Activated CD8-positive, alpha-beta memory T cell treated with anti-CD3 and anti-CD28 coated beads, Interleukin-2, amount 50 U/mL, for 24 hours (primary cell): Measurements from ENCODE around the gene LZTS3.
"Not testable (repeated sequence)": the region's sequence is repeated elsewhere in the genome, so short reads cannot be mapped to it uniquely, and the experiment has no call there.

ENCODE experiments used
- DNase-seq: peaks from one replicate; pipeline ENCODE4 v3.0.0-alpha.2; 2020; ENCODE audit errors: extremely low read depth

Gene LZTS3

DNA sequence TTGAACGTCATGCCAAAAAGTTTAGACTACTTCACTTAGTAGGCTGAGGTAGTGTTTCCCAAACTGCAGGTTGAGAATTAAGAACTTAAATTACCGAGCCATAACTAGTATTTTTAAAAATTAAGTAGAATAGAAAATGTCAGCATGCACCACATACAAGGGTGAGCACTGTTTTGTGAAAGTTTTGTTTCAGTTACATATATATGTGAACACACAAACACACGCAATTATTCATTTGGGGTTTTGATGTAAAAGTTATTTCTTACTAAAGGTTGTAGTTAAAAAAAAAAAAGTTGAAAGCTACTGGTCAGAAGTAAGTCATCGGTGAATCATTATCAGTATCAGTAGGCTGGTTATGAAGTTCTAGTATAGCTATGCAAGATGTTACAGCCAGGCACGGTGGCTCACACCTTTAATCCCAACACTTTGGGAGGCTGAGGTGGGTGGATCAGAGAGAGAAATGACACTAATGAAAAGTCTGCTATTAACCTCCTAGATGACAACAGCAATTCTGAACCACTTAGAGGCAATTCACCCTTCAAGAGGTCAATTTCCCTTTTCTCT lies 37.8 kb downstream of the LZTS3 start:
- no peak for DNase-seq

DNA sequence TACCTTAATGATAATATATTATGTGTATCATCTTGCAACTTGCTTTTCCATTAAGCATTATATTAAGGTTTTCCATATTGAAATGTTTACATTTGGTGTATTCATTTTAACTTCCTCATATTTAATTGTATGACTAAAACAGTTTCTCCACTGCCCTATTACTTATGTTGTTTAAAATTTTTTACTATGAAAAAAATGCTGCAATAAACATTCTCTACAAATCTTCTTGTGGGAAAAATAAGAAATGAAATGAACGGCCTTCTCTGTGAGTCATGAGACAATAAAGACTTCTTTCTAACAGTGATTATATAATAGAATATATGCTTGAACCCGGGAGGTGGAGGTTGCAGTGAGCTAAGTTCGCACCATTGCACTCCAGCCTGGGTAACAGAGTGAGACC lies 39.2 kb downstream of the LZTS3 start:
- no peak for DNase-seq

DNA sequence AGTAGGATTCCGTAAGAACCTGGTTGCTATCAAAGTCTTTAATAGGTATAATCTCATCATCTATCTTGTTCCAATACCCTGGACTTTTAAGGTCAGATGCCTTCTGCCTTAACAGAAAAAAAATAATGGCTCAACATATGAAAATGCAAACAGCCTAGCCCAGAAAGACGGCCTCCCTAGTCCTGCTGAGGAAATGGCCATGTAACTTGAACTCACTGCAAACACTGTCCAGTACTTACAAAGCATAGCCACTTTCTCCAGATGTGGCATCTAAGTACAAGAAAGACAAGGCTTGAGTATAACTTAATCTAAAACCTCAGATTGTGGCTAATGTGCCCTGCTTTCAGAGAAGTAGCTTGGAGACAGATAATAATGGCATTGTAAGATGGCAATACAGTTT lies 40.2 kb downstream of the LZTS3 start:
- DNase-seq = no peak

DNA sequence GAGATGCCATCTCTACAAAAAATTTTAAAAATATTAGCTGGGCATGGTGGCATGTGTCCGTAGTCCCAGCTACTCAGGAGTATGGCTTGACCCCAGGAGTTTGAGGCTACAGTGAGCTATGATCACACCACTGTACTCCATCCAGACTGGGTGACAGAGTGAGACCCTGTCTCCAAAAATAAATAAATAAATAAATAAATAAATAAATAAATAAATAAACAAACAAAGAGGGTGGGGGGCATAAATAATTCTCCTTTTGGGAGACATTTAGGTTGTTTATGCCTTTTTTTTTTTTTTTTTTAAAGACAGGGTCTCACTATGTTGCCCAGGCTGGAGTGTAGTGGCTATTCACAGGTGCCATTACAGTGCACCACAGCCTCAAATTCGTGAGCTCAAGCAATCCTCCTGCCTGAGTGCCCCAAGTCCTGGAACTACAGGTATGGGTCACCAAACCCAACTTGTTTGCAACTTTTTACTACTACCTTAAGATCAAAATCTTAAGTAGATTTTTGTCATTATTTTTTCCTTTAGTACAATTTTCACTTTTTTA lies 43.2 kb downstream of the LZTS3 start:
- DNase-seq = no peak

DNA sequence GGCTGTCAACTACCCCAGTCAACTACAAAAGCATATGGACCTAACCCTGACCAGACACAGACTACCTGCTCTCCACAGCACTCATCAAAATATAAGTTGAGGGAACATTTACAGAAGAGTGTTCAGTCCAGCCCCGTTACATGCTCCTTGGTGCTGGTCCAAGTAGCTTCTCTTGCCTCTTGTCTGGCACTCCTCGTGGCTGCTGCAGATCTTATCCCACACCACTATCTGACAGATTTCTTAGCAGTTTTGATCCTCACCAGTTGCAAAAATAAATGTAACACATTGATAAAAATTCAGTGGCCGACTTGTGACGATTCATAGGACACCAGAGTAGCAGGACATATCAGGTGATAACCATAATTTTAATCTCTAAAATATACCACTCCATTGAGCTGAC lies 44.3 kb downstream of the LZTS3 start:
- no peak for DNase-seq

DNA sequence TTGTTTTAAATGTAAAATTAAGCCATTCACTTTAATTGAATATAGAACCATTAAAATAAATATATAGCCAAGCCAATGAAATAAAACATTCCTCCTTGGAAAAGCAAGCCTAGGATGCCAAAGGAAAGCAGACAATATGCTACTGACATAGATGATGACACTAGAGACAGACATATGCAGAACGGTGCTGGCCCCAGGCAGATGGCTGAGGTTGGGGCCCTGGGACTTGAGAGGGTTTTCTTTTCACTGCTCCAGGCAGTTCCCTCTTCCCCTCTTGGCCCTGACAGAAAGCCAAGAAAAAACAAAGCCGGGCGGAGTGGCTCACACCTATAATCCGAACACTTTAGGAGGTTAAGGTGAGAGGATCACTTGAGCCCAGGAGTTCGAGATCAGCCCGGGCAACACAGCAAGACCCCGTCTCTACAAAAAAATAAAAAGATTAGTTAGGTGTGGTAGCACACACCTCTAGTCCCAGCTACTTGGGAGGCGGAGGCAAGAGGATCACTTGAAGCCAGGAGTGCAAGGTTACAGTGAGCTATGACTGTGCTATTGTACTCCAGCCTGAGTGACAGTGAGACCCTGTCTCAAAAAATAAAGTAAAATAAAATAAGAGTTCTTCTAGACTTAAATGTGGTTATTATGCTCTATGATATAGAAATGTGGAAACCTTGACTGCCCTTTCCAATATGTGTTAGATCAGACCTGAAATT lies 44.9 kb downstream of the LZTS3 start:
- no peak for DNase-seq

DNA sequence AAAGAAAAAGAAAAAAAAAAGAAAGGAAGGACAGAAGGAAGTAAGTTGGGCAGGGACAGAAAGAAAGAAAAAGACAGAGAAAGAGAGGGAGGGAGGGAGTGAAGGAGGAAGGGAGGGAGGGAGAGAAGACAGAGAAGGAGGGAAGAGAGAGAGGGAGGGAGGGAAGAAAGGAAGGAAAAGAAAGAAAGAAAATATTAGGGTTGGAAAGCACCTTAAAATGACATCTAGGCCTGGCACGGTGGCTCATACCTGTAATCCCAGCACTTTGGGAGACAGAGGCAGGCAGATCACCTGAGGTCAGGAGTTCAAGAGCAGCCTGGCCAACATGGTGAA lies 46.9 kb downstream of the LZTS3 start:
- DNase-seq = no peak

DNA sequence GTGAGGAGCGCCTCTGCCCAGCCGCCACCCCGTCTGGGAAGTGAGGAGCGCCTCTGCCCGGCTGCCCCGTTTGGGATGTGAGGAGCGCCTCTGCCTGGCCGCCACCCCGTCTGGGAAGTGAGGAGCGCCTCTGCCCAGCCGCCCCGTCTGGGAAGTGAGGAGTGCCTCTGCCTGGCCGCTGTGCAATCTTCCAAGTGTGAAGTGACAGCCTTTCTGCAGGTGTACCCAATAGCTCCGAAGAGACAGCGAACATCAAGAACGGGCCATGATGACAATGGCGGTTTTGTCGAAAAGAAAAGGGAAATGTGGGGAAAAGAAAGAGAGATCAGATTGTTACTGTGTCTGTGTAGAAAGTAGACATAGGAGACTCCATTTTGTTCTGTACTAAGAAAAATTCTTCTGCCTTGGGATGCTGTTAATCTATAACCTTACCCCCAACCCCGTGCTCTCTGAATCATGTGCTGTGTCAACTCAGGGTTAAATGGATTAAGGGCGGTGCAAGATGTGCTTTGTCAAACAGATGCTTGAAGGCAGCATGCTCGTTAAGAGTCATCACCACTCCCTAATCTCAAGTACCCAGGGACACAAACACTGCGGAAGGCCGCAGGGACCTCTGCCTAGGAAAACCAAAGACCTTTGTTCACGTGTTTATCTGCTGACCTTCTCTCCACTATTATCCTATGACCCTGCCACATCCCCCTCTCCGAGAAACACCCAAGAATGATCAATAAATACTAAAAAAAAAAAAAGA lies 47.4 kb downstream of the LZTS3 start:
- DNase-seq = not testable (repeated sequence)

DNA sequence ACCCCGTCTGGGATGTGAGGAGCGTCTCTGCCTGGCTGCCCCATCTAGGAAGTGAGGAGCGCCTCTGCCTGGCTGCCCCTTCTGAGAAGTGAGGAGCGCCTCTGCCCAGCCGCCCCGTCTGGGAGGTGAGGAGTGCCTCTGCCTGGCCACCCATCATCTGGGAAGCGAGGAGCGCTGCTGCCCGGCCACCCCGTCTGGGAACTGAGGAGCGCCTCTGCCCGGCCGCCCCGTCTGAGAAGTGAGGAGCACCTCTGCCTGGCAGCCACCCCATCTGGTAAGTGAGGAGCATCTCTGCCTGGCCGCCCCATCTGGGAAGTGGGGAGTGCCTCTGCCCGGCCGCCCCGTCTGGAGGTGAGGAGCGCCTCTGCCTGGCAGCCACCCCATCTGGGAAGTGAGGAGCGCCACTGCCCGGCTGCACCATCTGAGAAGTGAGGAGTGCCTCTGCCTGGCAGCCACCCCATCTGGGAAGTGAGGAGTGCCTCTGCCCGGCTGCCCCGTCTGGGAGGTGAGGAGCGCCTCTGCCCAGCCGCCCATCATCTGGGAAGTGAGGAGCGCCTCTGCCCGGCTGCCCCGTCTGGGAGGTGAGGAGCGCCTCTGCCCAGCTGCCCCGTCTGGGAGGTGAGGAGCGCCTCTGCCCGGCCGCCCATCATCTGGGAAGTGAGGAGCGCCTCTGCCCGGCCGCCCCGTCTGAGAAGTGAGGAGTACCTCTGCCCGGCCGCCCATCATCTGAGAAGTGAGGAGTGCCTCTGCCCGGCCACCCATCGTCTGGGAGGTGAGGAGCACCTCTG lies 48.4 kb downstream of the LZTS3 start:
- DNase-seq = not testable (repeated sequence)

DNA sequence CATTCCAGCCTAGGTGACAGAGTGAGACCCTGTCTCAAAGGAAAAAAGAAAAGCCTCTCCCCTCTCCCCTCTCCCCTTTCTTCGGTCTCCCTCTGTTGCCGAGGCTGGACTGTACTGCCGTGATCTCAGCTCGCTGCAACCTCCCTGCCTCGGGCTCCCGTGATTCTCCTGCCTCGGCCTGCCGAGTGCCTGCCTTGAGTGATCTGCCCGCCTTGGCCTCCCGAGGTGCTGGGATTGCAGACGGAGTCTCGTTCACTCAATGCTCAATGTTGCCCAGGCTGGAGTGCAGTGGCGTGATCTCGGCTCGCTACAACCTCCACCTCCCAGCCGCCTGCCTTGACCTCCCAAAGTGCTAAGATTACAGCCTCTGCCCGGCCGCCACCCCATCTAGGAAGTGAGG lies 49.2 kb downstream of the LZTS3 start:
- not testable (repeated sequence) for DNase-seq

DNA sequence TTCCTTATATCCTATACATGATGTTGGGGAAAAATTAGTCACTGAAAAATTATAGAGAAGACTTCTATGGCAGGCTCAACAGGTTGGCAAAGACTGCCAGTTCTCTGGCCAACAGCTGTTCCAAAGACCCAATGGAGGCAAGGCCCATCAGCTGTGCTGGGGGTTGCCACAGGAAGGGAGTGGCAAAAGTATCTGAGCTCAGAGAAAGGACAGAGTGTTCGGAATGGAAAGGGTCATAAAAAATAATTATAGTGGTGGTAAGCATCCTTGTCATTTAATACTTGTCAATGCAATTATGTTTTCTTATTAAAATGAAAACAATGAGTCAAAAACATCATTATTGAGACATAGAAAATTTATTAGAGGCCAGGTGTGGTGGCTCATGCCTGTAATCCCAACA lies 49.8 kb downstream of the LZTS3 start:
- no peak for DNase-seq

DNA sequence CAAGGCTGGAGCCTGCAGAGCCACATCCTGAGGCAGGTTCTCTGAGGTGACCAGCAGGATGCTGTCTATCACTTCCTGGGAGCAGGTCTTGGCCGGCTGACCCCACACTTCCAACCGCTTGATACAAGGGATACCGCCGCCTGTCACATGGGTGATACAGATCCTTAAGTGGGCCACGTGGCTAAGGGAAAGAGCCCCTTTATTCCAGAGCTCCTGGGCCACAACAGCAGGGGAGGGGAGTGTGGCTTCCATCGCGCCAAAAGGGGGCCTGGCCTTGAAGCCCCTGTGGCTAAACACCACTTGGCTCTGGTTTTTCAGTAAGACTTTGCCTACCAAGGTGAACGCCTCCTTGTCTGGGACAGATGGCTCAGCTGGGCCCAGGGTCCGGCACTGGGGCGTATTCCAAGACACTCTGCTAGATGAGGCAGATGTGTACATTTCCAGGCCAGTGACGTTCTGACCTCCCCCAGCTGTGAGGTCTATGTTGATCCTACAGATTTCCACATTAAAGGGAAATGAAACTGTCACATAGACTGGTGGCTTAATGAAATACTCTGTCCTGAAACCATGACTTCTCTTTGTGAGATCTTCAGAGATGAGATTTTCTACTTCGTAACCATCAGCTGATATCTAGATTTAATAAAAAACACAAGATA lies 51.3 kb downstream of the LZTS3 start:
- no peak for DNase-seq

DNA sequence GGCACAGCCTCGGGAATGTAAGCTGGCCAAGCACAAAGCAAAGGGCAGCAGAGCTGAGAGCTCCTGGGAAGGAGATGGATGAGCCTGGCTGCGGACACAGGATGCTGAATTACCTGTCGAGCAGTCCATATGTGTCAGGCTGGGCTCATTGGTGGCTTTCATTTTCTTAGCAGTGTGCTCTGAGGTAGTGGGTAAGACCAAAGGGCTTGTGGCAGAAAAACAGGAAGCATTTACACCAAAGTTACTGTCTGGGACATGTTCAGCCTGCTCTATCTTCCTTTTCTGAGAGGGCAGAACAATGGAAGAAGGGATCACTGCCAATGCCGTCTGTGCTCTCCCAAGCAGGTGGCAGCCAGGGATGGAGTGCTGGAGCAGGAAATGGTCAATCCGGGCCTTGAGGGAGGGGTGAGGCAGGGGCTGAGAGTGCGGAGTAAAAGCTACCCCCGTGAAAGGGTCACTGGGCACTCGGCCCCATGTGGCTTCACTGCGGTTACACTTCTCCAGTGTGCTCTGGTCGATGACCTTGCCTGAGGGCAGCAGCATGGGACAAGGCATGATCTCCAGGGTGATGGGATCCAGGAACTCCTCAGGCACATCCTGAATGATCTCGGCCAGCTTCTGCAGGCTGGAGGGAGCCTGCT lies 52.0 kb downstream of the LZTS3 start:
- DNase-seq = no peak

DNA sequence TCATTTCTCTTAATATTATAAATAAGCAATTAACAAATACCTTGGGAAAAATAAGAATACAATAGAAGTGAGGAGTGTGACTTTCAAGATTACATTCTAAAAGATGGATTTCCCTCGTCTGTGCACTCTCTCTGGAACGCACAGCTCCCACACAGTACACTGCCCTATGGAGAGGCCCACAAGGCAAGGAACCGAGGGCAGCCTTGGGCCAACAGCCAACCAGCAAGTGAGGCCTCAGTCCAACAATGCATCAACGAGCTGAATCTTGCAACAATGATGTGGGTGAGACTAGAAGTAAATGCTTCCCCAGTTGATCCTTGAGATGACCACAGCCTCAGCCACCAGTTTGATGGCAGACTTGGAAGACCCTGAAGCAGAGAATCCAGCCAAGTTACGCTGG lies 54.3 kb downstream of the LZTS3 start:
- DNase-seq = no peak

DNA sequence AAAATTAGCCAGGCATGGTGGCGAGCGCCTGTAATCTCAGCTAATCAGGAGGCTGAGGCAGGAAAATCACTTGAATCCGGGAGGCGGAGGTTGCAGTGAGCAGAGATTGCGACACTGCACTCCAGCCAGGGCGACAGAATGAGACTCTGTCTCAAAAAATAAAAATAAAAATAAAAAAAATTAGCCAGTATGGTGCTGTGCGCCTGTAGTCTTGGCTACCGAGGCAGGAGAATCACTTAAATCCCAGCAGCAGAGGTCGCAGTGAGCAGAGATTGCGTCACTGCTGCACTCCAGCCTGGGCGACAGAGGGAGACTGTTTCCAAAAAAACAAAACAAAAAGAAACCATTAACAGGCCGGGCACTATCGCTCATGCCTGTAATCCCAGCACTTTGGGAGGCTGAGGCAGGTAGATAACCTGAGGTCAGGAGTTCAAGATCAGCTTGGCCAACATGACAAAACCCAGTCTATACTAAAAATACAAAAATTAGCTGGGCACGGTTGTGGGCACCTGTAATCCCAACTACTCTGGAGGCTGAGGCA lies 55.4 kb downstream of the LZTS3 start:
- DNase-seq = not testable (repeated sequence)

DNA sequence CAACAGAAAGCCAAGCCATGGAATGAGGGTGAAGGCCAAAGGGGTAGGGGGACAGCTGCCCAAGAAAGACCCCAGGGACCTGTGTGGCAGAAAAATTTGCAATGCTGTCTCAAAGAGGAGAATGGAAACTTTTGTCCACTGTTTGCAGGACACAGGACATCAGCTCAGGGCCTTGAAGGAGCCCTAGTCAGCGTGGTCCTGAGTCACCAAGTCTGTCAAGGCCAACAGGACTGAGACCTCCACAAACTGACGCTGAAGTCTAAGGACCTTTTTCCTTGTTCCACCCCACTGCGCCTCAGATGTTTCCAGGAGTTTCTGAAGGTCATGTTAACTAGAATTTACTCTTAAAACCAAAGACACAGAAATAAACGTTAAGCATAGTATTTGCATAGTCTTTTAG lies 57.0 kb downstream of the LZTS3 start:
- no peak for DNase-seq

DNA sequence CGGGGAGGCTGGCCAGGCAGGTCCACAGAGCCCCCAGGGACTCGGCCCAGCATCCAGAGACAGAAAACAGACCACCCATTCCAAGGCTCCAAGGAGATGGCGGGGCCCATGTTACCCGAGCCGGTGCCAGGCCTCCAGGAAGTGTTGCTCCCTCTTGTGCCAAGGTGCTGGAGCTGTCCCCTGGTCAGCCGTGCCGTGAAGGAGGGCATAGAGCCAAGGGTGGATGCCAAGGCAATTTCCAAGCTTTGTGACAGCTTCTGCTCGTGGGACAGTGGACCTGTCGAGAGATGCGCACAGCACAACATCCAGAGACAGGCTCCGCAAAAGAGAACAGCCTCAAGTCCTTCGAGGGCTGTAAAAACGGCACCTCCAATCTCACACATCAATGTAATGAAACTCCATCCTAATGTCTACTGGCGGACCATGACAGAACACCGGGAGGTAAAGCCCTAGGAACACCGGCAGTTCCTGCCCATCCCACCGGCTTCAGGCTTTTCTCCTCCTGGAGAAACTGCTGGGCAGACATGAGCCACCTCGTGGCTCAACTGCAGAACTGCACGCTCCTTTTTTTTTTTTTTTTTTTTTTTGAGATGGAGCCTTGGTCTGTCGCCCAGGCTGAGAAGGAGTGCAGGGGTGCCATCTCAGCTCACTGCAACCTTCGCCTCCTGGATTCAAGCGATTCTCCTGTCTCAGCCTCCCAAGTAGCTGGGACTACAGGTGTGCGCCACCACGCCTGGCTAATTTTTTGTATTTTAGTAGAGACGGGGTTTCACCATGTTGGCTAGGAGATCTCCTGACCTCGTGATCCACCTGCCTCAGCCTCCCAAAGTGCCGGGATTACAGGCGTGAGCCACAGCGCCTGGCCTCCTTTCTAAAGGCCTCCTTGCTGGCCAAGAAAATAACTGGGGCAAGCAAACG lies 57.9 kb downstream of the LZTS3 start:
- DNase-seq = no peak
